OCI-LY7 (cell line): ENCODE results near the gene CA10. TPM values are rescaled to one million over a fixed set of nuclear protein-coding genes. Genes with fewer than 3 reads are reported as not detected.

Experiments used
- BruUV-seq: library from RNA; stranded (reverse); fragments of 400-500 nt; replicated peaks from 2 replicates; lab custom pipeline; 2021; lab: Mats Ljungman, UMichigan
- CTCF ChIA-PET: fragments of 300-600 bp; sonication (Branson Sonifier 250); formaldehyde crosslinking; loops from one replicate; lab custom pipeline; 2022; ENCODE audit warnings: antibody characterized with exemption; ENCODE audit not compliant: unreplicated experiment; lab: Charles Lee
- POLR2A ChIA-PET: fragments of 300-600 bp; sonication (Branson Sonifier 250); formaldehyde crosslinking; loops from one replicate; lab custom pipeline; 2022; ENCODE audit warnings: antibody characterized with exemption; lab: Charles Lee
- DNase-seq: peaks from one replicate; pipeline ENCODE4 v3.0.0-alpha.2; 2015; ENCODE audit warnings: low spot score
- H2AFZ ChIP-seq: fragments of 200-600 bp; sonication (generic), shearing (Covaris generic); 2 replicates; pipeline ENCODE4 v1.6.1; 2014; ENCODE audit warnings: mild to moderate bottlenecking, antibody characterized with exemption, low read length, moderate library complexity
- H3K27ac ChIP-seq: fragments of 200-600 bp; sonication (generic); 2 replicates; pipeline ENCODE4 v1.5.1; 2014; ENCODE audit warnings: mixed run types, low read depth, mild to moderate bottlenecking, moderate library complexity, low read length, inconsistent platforms; ENCODE audit not compliant: poor library complexity, severe bottlenecking
- H3K36me3 ChIP-seq: fragments of 200-600 bp; sonication (generic); 2 replicates; pipeline ENCODE4 v1.6.1; 2014; ENCODE audit warnings: mild to moderate bottlenecking, antibody characterized with exemption, low read length, moderate library complexity, mixed read lengths; ENCODE audit not compliant: insufficient read depth
- H3K4me1 ChIP-seq: fragments of 200-600 bp; sonication (generic); 2 replicates; pipeline ENCODE4 v1.5.1; 2014; ENCODE audit warnings: mild to moderate bottlenecking, low read length; ENCODE audit not compliant: insufficient read depth, poor library complexity, severe bottlenecking
- H3K4me2 ChIP-seq: fragments of 200-600 bp; sonication (generic); 2 replicates; pipeline ENCODE4 v1.6.1; 2014; ENCODE audit warnings: mild to moderate bottlenecking, low read length
- H3K4me3 ChIP-seq: fragments of 200-600 bp; sonication (generic); 2 replicates; pipeline ENCODE4 v1.5.1; 2014; ENCODE audit warnings: mild to moderate bottlenecking, low read depth, low read length; ENCODE audit not compliant: poor library complexity, severe bottlenecking
- H3K79me2 ChIP-seq: fragments of 200-600 bp; sonication (generic); 2 replicates; pipeline ENCODE4 v1.6.1; 2016; ENCODE audit warnings: low read depth, mild to moderate bottlenecking, low read length, moderate library complexity, mixed read lengths; ENCODE audit not compliant: insufficient read depth
- H3K9me2 ChIP-seq: fragments of 200-600 bp; sonication (generic); 2 replicates; pipeline ENCODE4 v1.6.1; 2016; ENCODE audit warnings: mild to moderate bottlenecking, low read length, mixed read lengths; ENCODE audit not compliant: insufficient read depth
- H3K9me3 ChIP-seq: fragments of 200-600 bp; sonication (generic); 2 replicates; pipeline ENCODE4 v1.6.1; 2014; ENCODE audit warnings: mild to moderate bottlenecking, mixed run types, low read length, mixed read lengths
- H4K20me1 ChIP-seq: fragments of 200-600 bp; sonication (generic); 2 replicates; pipeline ENCODE4 v1.6.1; 2014; ENCODE audit warnings: mild to moderate bottlenecking, antibody characterized with exemption, low read length, moderate library complexity, mixed read lengths; ENCODE audit not compliant: insufficient read depth
- CTCF ChIP-seq: fragments of 200-600 bp; sonication (generic); conservative IDR thresholded peaks from 2 replicates; pipeline ENCODE4 v1.5.1; 2014; ENCODE audit warnings: mild to moderate bottlenecking, antibody characterized with exemption, low read length, moderate library complexity, mixed read lengths
- EZH2phosphoT487 ChIP-seq: fragments of 200-600 bp; sonication (generic); IDR thresholded peaks from 2 replicates; pipeline ENCODE4 v1.6.1; 2018; ENCODE audit warnings: low read depth, borderline replicate concordance, mild to moderate bottlenecking, mixed run types, antibody characterized with exemption, low read length, moderate library complexity, mixed read lengths
- intact Hi-C: fragments of 100-400 bp; cut with micrococcal nuclease; formaldehyde crosslinking; loops from one replicate; pipeline ENCODE4 v1.10.0; 2022; ENCODE audit not compliant: unreplicated experiment
- total RNA-seq, 2 experiments: library from RNA; depleted of rRNA in 1 of 2; stranded (reverse); fragments of >200 nt in 1 of 2; shearing (Covaris generic) in 1 of 2; gene quantifications; 2 replicates each; pipeline ENCODE4 v1.2.3, GENCODE V29; 2014 to 2022

CA10 gene
- total RNA-seq, 2 experiments from 2014 or later = not detected

- no peaks in the 10 kb centered on the region for H3K9me3 ChIP-seq
- H3K9me2 ChIP-seq = no peaks in the 10 kb centered on the region
- intact Hi-C loops = no loop called here
- CTCF ChIA-PET = no interaction called here
- DNase-seq = no peak
- H3K4me3 ChIP-seq = no peak overlapping the region
- no TSS peak for BruUV-seq
- POLR2A ChIA-PET = no interaction called here
- no peak for TF ChIP-seq EZH2phosphoT487
- TF ChIP-seq CTCF = no peak
- no peaks in the 10 kb centered on the region for H3K36me3 ChIP-seq
- no peak overlapping the region for H3K4me2 ChIP-seq
- H2AFZ ChIP-seq = no peak overlapping the region
- no peaks in the 10 kb centered on the region for H3K79me2 ChIP-seq
- no peaks in the 10 kb centered on the region for H3K4me1 ChIP-seq
- no peak overlapping the region for H3K27ac ChIP-seq
- H4K20me1 ChIP-seq = no peaks in the 10 kb centered on the region
Measured at GRCh38 chr17:51911237-51911636, 247.3 kb downstream of the CA10 start.

- no peak overlapping the region for H3K4me3 ChIP-seq
- H4K20me1 ChIP-seq = no peaks in the 10 kb centered on the region
- intact Hi-C loops = no loop called here
- no peak for DNase-seq
- H3K4me2 ChIP-seq = no peak overlapping the region
- TF ChIP-seq EZH2phosphoT487 (no peak), CTCF (no peak)
- no peak overlapping the region for H3K27ac ChIP-seq
- no peaks in the 10 kb centered on the region for H3K9me2 ChIP-seq
- H2AFZ ChIP-seq = no peak overlapping the region
- H3K79me2 ChIP-seq = no peaks in the 10 kb centered on the region
- H3K36me3 ChIP-seq = no peaks in the 10 kb centered on the region
- H3K4me1 ChIP-seq = no peaks in the 10 kb centered on the region
- BruUV-seq = no TSS peak
- CTCF ChIA-PET = no interaction called here
- POLR2A ChIA-PET = no interaction called here
- no peaks in the 10 kb centered on the region for H3K9me3 ChIP-seq
Measured at GRCh38 chr17:51909971-51910370, 248.5 kb downstream of the CA10 start.

GRCh38 chr17:51908841-51909537 is 249.5 kb downstream of the CA10 start:
- H3K36me3 ChIP-seq = no peaks in the 10 kb centered on the region
- CTCF ChIA-PET = no interaction called here
- no peak for TF ChIP-seq CTCF
- TF ChIP-seq EZH2phosphoT487 = no peak
- H4K20me1 ChIP-seq = no peaks in the 10 kb centered on the region
- H3K4me2 ChIP-seq = no peak overlapping the region
- DNase-seq = no peak
- H3K4me3 ChIP-seq = no peak overlapping the region
- H3K27ac ChIP-seq = no peak overlapping the region
- H2AFZ ChIP-seq = no peak overlapping the region
- BruUV-seq = no TSS peak
- H3K9me3 ChIP-seq = no peaks in the 10 kb centered on the region
- no peaks in the 10 kb centered on the region for H3K9me2 ChIP-seq
- intact Hi-C loops = no loop called here
- H3K79me2 ChIP-seq = no peaks in the 10 kb centered on the region
- no peaks in the 10 kb centered on the region for H3K4me1 ChIP-seq
- POLR2A ChIA-PET = interaction anchor here (0.7 to 0.8 kb wide), 2 partner anchors 94 to 165 kb away, joined by 3 read pairs; no protein-coding TSS in a partner anchor
